Loucy (cell line): ENCODE measurements around the gene PDE11A.

ENCODE experiments used
- EZH2phosphoT487 ChIP-seq: fragments of 200-600 bp; IDR thresholded peaks from 2 replicates; pipeline ENCODE4 v1.6.1; 2018; ENCODE audit warnings: antibody characterized with exemption, mild to moderate bottlenecking, moderate library complexity, borderline replicate concordance
- TF ChIP-seq, protein P1 (sequence below): fragments of 200-600 bp; sonication (generic); conservative IDR thresholded peaks from 2 replicates; pipeline ENCODE4 v1.5.1; 2014; ENCODE audit warnings: mild to moderate bottlenecking, antibody characterized with exemption, low read length

DNA sequence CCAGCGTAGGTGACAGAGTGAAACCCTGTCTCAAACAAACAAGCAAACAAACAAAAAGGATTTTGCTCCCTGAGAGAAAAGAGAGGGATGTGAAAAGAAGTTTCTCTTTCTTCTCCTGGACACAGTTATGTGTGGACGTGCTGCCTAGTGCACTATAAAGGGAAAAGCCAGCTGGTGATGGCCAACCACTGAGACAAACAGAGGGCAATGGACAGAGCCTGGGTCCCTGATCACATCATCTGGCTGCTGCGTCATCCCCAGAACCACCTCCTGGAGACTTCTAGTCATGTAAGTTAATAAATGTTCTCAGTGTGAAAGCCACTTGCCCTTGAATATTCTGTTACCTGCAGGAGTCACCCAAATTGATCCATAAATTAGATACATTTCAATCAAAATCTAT, 184.9 kb downstream of the PDE11A start:
- TF ChIP-seq, protein P1, sequence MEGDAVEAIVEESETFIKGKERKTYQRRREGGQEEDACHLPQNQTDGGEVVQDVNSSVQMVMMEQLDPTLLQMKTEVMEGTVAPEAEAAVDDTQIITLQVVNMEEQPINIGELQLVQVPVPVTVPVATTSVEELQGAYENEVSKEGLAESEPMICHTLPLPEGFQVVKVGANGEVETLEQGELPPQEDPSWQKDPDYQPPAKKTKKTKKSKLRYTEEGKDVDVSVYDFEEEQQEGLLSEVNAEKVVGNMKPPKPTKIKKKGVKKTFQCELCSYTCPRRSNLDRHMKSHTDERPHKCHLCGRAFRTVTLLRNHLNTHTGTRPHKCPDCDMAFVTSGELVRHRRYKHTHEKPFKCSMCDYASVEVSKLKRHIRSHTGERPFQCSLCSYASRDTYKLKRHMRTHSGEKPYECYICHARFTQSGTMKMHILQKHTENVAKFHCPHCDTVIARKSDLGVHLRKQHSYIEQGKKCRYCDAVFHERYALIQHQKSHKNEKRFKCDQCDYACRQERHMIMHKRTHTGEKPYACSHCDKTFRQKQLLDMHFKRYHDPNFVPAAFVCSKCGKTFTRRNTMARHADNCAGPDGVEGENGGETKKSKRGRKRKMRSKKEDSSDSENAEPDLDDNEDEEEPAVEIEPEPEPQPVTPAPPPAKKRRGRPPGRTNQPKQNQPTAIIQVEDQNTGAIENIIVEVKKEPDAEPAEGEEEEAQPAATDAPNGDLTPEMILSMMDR = no peak
- no peak for TF ChIP-seq EZH2phosphoT487
